Liver (tissue), 9 donors: ENCODE measurements around the gene UBR3. TPM values are rescaled to one million over a fixed set of nuclear protein-coding genes. Genes with fewer than 3 reads are reported as not detected.

Experiments used
- DNase-seq: peaks from one replicate; pipeline ENCODE4 v3.0.0-alpha.2; 2017; ENCODE audit warnings: low spot score
- H3K27ac ChIP-seq, 2 donors: one replicate each; pipeline ENCODE4 v1.7.0; 2013; ENCODE audit warnings: inconsistent platforms in 2 of 2, low read length in 2 of 2, control low read depth in 1 of 2, low read depth in 1 of 2, mild to moderate bottlenecking in 1 of 2
- H3K27me3 ChIP-seq, 4 donors: one replicate each; pipeline versions ENCODE4 v1.6.1 to v1.7.0; 2013; ENCODE audit warnings: low read length in 3 of 4, inconsistent platforms in 1 of 4, mild to moderate bottlenecking in 1 of 4, moderate library complexity in 1 of 4; ENCODE audit not compliant: control insufficient read depth in 4 of 4, insufficient read depth in 4 of 4
- H3K36me3 ChIP-seq, 4 donors: one replicate each; pipeline versions ENCODE4 v1.6.1 to v1.7.0; 2013; ENCODE audit warnings: low read length in 3 of 4, mild to moderate bottlenecking in 3 of 4, low read depth in 1 of 4, moderate library complexity in 1 of 4; ENCODE audit not compliant: control insufficient read depth in 4 of 4, insufficient read depth in 3 of 4
- H3K4me1 ChIP-seq, 4 donors: one replicate each; pipeline versions ENCODE4 v1.6.1 to v1.7.0; 2013; ENCODE audit warnings: low read length in 3 of 4, mild to moderate bottlenecking in 3 of 4, moderate library complexity in 1 of 4; ENCODE audit not compliant: control insufficient read depth in 4 of 4, insufficient read depth in 4 of 4
- H3K4me3 ChIP-seq, 3 donors: one replicate each; pipeline versions ENCODE4 v1.6.1 to v1.7.0; 2013; ENCODE audit warnings: low read length in 3 of 3, control low read depth in 1 of 3, low read depth in 1 of 3, mild to moderate bottlenecking in 1 of 3
- H3K9ac ChIP-seq, 2 donors: one replicate each; pipeline ENCODE4 v1.7.0; 2013; ENCODE audit warnings: low read length in 2 of 2, mild to moderate bottlenecking in 2 of 2, moderate library complexity in 2 of 2, control low read depth in 1 of 2, low read depth in 1 of 2
- H3K9me3 ChIP-seq, 4 donors: one replicate each; pipeline versions ENCODE4 v1.6.1 to v1.7.0; 2013; ENCODE audit warnings: low read length in 3 of 4; ENCODE audit not compliant: control insufficient read depth in 4 of 4
- EGR1 ChIP-seq, 2 donors: IDR thresholded peaks; 2 replicates each; pipeline ENCODE4 v1.6.1; 2016 to 2018; ENCODE audit warnings: antibody characterized with exemption in 2 of 2, low read depth in 2 of 2
- GABPA ChIP-seq, 2 donors: IDR thresholded peaks in 1 of 2; conservative IDR thresholded peaks in 1 of 2; 2 replicates each; pipeline ENCODE4 v1.6.1; 2016; ENCODE audit warnings: antibody characterized with exemption in 2 of 2, mild to moderate bottlenecking in 1 of 2, moderate library complexity in 1 of 2
- HNF4A ChIP-seq, 2 donors: conservative IDR thresholded peaks; 2 replicates each; pipeline ENCODE4 v1.6.1; 2016; ENCODE audit warnings: antibody characterized with exemption in 2 of 2, mild to moderate bottlenecking in 2 of 2
- HNF4G ChIP-seq: IDR thresholded peaks from 2 replicates; pipeline ENCODE4 v1.6.1; 2016; ENCODE audit warnings: antibody characterized with exemption
- JUND ChIP-seq, 2 donors: IDR thresholded peaks; 2 replicates each; pipeline ENCODE4 v1.6.1; 2016; ENCODE audit warnings: antibody characterized with exemption in 2 of 2
- RAD21 ChIP-seq, 2 donors: IDR thresholded peaks; 2 replicates each; pipeline ENCODE4 v1.6.1; 2016; ENCODE audit warnings: antibody characterized with exemption in 2 of 2, mild to moderate bottlenecking in 2 of 2
- REST ChIP-seq: IDR thresholded peaks from 2 replicates; pipeline ENCODE4 v1.6.1; 2016; ENCODE audit warnings: antibody characterized with exemption, mild to moderate bottlenecking
- RXRA ChIP-seq, 2 donors: IDR thresholded peaks; 2 replicates each; pipeline ENCODE4 v1.6.1; 2017 to 2018; ENCODE audit warnings: antibody characterized with exemption in 2 of 2, mild to moderate bottlenecking in 1 of 2
- SP1 ChIP-seq: IDR thresholded peaks from 2 replicates; pipeline ENCODE4 v1.6.1; 2018; ENCODE audit warnings: antibody characterized with exemption, mild to moderate bottlenecking
- YY1 ChIP-seq: IDR thresholded peaks from 2 replicates; pipeline ENCODE4 v1.6.1; 2016; ENCODE audit warnings: antibody characterized with exemption, mild to moderate bottlenecking
- WGBS: extraction: QIAGEN DNeasy Blood & Tissue Kit; methylation state at CpG from one replicate; pipeline ENCODE4 v1.1.7; 2013; 5-methylcytosine and 5-hydroxymethylcytosine counted together
- polyA plus RNA-seq, 2 donors: library from polyadenylated mRNA; stranded (reverse) in 1 of 2; unstranded in 1 of 2; fragments of 200-250 nt in 1 of 2; fragments of >200 nt in 1 of 2; fragmentation: Nextera tagmentation in 1 of 2; extraction: Ambion mirVana in 1 of 2; gene quantifications; one replicate each; pipeline versions ENCODE4 v1.2.1 to v1.2.3, GENCODE V29; 2013 to 2015
- total RNA-seq, 2 donors: library from RNA; depleted of rRNA; stranded (reverse); fragments of >200 nt; gene quantifications; one replicate each; pipeline ENCODE4 v1.2.3, GENCODE V29; 2014
- TF ChIP-seq, protein P1 (sequence below): IDR thresholded peaks from 2 replicates; pipeline ENCODE4 v1.6.1; 2016; ENCODE audit warnings: antibody characterized with exemption
- TF ChIP-seq, protein P2 (sequence below): IDR thresholded peaks from 2 replicates; pipeline ENCODE4 v1.6.1; 2016; ENCODE audit warnings: antibody characterized with exemption
- TF ChIP-seq, protein P3 (sequence below): IDR thresholded peaks from 2 replicates; pipeline ENCODE4 v1.6.1; 2016; ENCODE audit warnings: antibody characterized with exemption
- donor health status: healthy.
- donor health status: healthy.
- donor health status: healthy.
- donor health status: healthy.
- donor health status: healthy.

Gene UBR3
- total and polyA plus RNA-seq, 4 donors, result 8.5 to 69.4 (median 28.4) TPM

- TF ChIP-seq EGR1 (IDR thresholded peaks at IDR 0.05; ENCODE audit: low read depth in 2 of 2) (no peak), RXRA (IDR thresholded peaks at IDR 0.05) (no peak)
These were observed 149.1 kb downstream of the UBR3 start (continued) for GRCh38 chr2:169976335-169976851.

DNA sequence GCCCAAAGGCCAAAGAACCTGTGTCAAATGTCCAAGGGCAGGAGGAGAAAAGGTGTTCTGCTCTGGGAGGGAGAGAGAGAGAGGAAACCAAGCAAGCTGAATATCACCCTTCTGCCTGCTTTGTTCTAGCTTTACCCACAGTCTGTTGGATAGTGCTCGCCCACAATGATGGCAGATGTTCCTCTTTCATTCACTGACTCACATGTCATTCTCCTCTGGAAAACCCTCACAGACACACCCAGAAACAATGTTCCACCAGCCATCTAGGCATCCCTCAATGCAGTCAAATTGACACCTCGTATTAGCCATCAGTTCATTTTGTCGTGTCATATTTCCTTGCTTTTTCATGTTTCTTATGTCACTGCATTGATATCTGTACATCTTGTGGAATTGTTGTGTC lies 150.3 kb downstream of the UBR3 start:
- 98% methylated on average over 3 of the region's 3 CpGs for WGBS
- Histone ChIP-seq H3K27me3 (no peaks in the 10 kb centered on the region), H3K4me1 (no peaks in the 10 kb centered on the region), H3K9ac (no peak overlapping the region), H3K27ac (no peak overlapping the region), H3K9me3 (peaks cover 0 to 8% (median 0%) of the 10 kb centered on the region in 4 donors), H3K36me3 (peaks cover 2 to 7% (median 6%) of the 10 kb centered on the region in 4 donors), H3K4me3 (no peak overlapping the region)
- no peak for TF ChIP-seq JUND (IDR thresholded peaks at IDR 0.05)
- TF ChIP-seq YY1, result no peak
- TF ChIP-seq GABPA (IDR thresholded peaks at IDR 0.05 in 1 of 2, conservative IDR thresholded peaks at IDR 0.05 in 1 of 2), result no peak
- TF ChIP-seq RXRA (IDR thresholded peaks at IDR 0.05), result no peak
- TF ChIP-seq HNF4G, result no peak
- TF ChIP-seq, protein P1, sequence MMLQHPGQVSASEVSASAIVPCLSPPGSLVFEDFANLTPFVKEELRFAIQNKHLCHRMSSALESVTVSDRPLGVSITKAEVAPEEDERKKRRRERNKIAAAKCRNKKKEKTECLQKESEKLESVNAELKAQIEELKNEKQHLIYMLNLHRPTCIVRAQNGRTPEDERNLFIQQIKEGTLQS, result no peak
- TF ChIP-seq RAD21 (IDR thresholded peaks at IDR 0.05), result no peak
- no peak for TF ChIP-seq EGR1 (IDR thresholded peaks at IDR 0.05; ENCODE audit: low read depth in 2 of 2)
- no peak for DNase-seq

GRCh38 chr2:169978402-169979017 lies 151.3 kb downstream of the UBR3 start:
- Histone ChIP-seq H3K9ac (no peak overlapping the region), H3K36me3 (peaks cover 2 to 7% (median 6%) of the 10 kb centered on the region in 4 donors), H3K27me3 (no peaks in the 10 kb centered on the region), H3K4me1 (no peaks in the 10 kb centered on the region), H3K4me3 (no peak overlapping the region), H3K9me3 (peaks cover 0 to 8% (median 0%) of the 10 kb centered on the region in 4 donors), H3K27ac (no peak overlapping the region)
- TF ChIP-seq RXRA (IDR thresholded peaks at IDR 0.05) (no peak), RAD21 (IDR thresholded peaks at IDR 0.05) (no peak), SP1 (no peak), HNF4A (conservative IDR thresholded peaks at IDR 0.05) (no peak), EGR1 (IDR thresholded peaks at IDR 0.05; ENCODE audit: low read depth in 2 of 2) (no peak), GABPA (IDR thresholded peaks at IDR 0.05 in 1 of 2, conservative IDR thresholded peaks at IDR 0.05 in 1 of 2) (no peak), REST (no peak)
- TF ChIP-seq, protein P2, sequence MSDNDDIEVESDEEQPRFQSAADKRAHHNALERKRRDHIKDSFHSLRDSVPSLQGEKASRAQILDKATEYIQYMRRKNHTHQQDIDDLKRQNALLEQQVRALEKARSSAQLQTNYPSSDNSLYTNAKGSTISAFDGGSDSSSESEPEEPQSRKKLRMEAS, result no peak
- TF ChIP-seq, protein P1, result no peak
- TF ChIP-seq, protein P3, sequence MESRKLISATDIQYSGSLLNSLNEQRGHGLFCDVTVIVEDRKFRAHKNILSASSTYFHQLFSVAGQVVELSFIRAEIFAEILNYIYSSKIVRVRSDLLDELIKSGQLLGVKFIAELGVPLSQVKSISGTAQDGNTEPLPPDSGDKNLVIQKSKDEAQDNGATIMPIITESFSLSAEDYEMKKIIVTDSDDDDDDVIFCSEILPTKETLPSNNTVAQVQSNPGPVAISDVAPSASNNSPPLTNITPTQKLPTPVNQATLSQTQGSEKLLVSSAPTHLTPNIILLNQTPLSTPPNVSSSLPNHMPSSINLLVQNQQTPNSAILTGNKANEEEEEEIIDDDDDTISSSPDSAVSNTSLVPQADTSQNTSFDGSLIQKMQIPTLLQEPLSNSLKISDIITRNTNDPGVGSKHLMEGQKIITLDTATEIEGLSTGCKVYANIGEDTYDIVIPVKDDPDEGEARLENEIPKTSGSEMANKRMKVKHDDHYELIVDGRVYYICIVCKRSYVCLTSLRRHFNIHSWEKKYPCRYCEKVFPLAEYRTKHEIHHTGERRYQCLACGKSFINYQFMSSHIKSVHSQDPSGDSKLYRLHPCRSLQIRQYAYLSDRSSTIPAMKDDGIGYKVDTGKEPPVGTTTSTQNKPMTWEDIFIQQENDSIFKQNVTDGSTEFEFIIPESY, result no peak
- no peak for DNase-seq
- 97% methylated on average over 2 of the region's 2 CpGs for WGBS
